GM23248 (cell line): ENCODE measurements around the gene GSTT2B. TPM values are rescaled to one million over a fixed set of nuclear protein-coding genes. Genes with fewer than 3 reads are reported as not detected.

Experiments used
- DNase-seq: peaks from one replicate; pipeline ENCODE4 v3.0.0-alpha.2; 2015
- H2AFZ ChIP-seq: fragments of 200-600 bp; sonication (generic); 2 replicates; pipeline ENCODE4 v1.6.1; 2016; ENCODE audit warnings: antibody characterized with exemption
- H3F3A ChIP-seq: fragments of 200-600 bp; sonication (generic); 2 replicates; pipeline ENCODE4 v1.6.1; 2016; ENCODE audit warnings: mild to moderate bottlenecking, antibody characterized with exemption, mixed run types; ENCODE audit not compliant: insufficient read depth
- H3K27ac ChIP-seq: fragments of 200-600 bp; sonication (generic); 2 replicates; pipeline ENCODE4 v1.5.1; 2016; ENCODE audit warnings: mild to moderate bottlenecking
- H3K27me3 ChIP-seq: fragments of 200-600 bp; sonication (generic); replicated peaks from 2 replicates; pipeline ENCODE4 v1.6.1; 2016; ENCODE audit warnings: mild to moderate bottlenecking; ENCODE audit not compliant: insufficient read depth
- H3K36me3 ChIP-seq: fragments of 200-600 bp; sonication (generic); 2 replicates; pipeline ENCODE4 v1.6.1; 2016; ENCODE audit warnings: low read depth, mild to moderate bottlenecking
- H3K4me1 ChIP-seq: fragments of 200-600 bp; sonication (generic); 2 replicates; pipeline ENCODE4 v1.6.1; 2016; ENCODE audit warnings: mild to moderate bottlenecking; ENCODE audit not compliant: insufficient read depth
- H3K4me2 ChIP-seq: fragments of 200-600 bp; sonication (generic); one replicate; pipeline ENCODE4 v1.6.1; 2016; ENCODE audit warnings: mild to moderate bottlenecking; ENCODE audit not compliant: unreplicated experiment
- H3K4me3 ChIP-seq: fragments of 200-600 bp; sonication (generic); 2 replicates; pipeline ENCODE4 v1.5.1; 2016; ENCODE audit warnings: mild to moderate bottlenecking
- H3K79me2 ChIP-seq: fragments of 200-600 bp; sonication (generic); 2 replicates; pipeline ENCODE4 v1.6.1; 2016; ENCODE audit warnings: mild to moderate bottlenecking; ENCODE audit not compliant: insufficient read depth
- H3K9ac ChIP-seq: fragments of 200-600 bp; sonication (generic); 2 replicates; pipeline ENCODE4 v1.6.1; 2016; ENCODE audit warnings: mild to moderate bottlenecking
- H3K9me2 ChIP-seq: fragments of 200-600 bp; sonication (generic); 2 replicates; pipeline ENCODE4 v1.6.1; 2016; ENCODE audit warnings: mixed run types, mild to moderate bottlenecking, moderate library complexity; ENCODE audit not compliant: insufficient read depth
- H3K9me3 ChIP-seq: fragments of 200-600 bp; sonication (generic); one replicate; pipeline ENCODE4 v1.6.1; 2017; ENCODE audit warnings: low read depth
- H4K20me1 ChIP-seq: fragments of 200-600 bp; sonication (generic); 2 replicates; pipeline ENCODE4 v1.6.0; 2016; ENCODE audit not compliant: insufficient read depth
- EZH2 ChIP-seq: fragments of 200-600 bp; sonication (generic); IDR thresholded peaks from 2 replicates; pipeline ENCODE4 v1.6.1; 2018; ENCODE audit warnings: antibody characterized with exemption, mild to moderate bottlenecking; ENCODE audit not compliant: insufficient read depth, poor library complexity, severe bottlenecking
- EZH2phosphoT487 ChIP-seq: fragments of 200-600 bp; sonication (generic); IDR thresholded peaks from 2 replicates; pipeline ENCODE4 v1.6.1; 2018; ENCODE audit warnings: antibody characterized with exemption, moderate library complexity, mild to moderate bottlenecking, low read depth; ENCODE audit not compliant: insufficient read depth
- WGBS, 2 experiments: methylation state at CpG; one replicate each; pipeline ENCODE4 v1.1.6; 2015 to 2017; ENCODE audit warnings: low lambda C conversion rate in 2 of 2, low coverage in 1 of 2; ENCODE audit errors: missing lambda C conversion rate in 2 of 2; 5-methylcytosine and 5-hydroxymethylcytosine counted together
- in situ Hi-C: fragments of 300-500 bp; cut with MboI; formaldehyde crosslinking; loops from 2 replicates; pipeline ENCODE4 v1.15.0; 2020
- polyA plus RNA-seq: library from polyadenylated mRNA; unstranded; fragments of >200 nt; fragmentation: Nextera tagmentation; extraction: Ambion mirVana; gene quantifications from 2 replicates; pipeline ENCODE4 v1.2.1, GENCODE V29; 2016
- total RNA-seq: library from RNA; depleted of rRNA; stranded (reverse); fragments of >200 nt; shearing (Covaris generic); gene quantifications from 2 replicates; pipeline ENCODE4 v1.2.3, GENCODE V29; 2014

Gene GSTT2B
- total and polyA plus RNA-seq, 2 experiments from 2014 or later = 5.3 to 13.7 TPM

DNA sequence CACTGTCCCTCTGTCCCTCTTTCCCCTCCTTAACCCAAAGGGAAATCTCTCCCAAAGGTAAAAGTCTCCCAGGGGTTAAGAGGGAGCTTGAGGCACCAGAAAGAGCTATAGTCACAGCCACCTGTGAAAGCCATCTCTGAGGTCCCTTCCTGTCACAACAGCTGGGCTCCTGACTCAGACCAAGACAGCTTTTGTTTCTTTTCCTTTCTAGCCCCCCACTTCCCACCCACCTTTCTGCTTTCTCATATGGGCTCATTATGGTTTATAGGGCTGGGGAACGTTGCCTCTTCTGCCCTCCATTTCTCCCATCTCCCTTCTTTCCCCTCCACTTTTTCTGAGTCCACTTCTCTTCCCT is 47.7 kb downstream of the GSTT2B start:
- H3K36me3 ChIP-seq = no peaks in the 10 kb centered on the region
- H3F3A ChIP-seq = peaks cover 17% of the 10 kb centered on the region
- H3K9me3 ChIP-seq = no peaks in the 10 kb centered on the region
- H2AFZ ChIP-seq = peak overlapping the region; percentile 87
- H3K27ac ChIP-seq = peak overlapping the region; percentile 75
- H3K9me2 ChIP-seq = no peaks in the 10 kb centered on the region
- H3K4me1 ChIP-seq = peaks cover 6% of the 10 kb centered on the region
- no peaks in the 10 kb centered on the region for H3K27me3 ChIP-seq
- H3K79me2 ChIP-seq = no peaks in the 10 kb centered on the region
- H3K4me2 ChIP-seq = peak overlapping the region; percentile 85
- in situ Hi-C loops = no loop called here
- 0% methylated on average over 1 of the region's 1 CpG for WGBS, 2 experiments
- H3K4me3 ChIP-seq = peak overlapping the region; percentile 86
- H3K9ac ChIP-seq = peak overlapping the region; percentile 89
- no peak for TF ChIP-seq EZH2
- TF ChIP-seq EZH2phosphoT487 = no peak
- DNase-seq = no peak
- no peaks in the 10 kb centered on the region for H4K20me1 ChIP-seq

DNA sequence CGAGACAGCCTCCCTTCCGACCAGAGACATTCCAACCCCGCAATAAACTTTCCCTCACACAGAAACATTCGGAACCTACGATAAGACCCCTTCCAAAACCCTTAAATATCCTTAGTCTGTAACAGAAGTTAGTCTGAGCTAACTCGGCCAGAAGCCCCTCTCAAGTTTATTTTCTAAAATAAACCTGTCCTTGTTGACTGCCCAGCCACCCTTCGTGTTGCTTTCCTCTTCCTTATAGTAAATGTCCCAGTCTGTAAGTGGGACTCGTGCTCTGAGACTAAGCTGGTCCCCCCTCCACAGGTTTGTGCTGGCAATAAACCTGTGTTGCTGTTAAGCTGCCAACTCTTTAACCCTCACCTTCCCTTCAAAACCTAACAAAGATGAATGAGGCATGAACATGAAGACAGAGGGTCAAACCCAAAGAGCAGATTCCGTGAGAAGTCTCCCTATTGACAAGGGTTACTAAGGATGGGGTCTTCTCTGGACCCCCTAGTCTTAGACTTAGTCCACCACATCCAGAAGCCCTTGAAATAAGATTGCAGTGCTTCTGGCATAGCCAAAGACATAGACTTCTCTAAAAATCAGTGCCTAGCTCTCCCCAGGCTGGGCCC is 48.6 kb downstream of the GSTT2B start:
- H3F3A ChIP-seq = peaks cover 17% of the 10 kb centered on the region
- no peak for DNase-seq
- H3K4me2 ChIP-seq = no peak overlapping the region
- no peaks in the 10 kb centered on the region for H3K79me2 ChIP-seq
- H3K27ac ChIP-seq = no peak overlapping the region
- no peak overlapping the region for H2AFZ ChIP-seq
- WGBS, 2 experiments = 89 to 90% methylated on average over 9 of the region's 9 CpGs
- no peaks in the 10 kb centered on the region for H3K9me2 ChIP-seq
- H3K9ac ChIP-seq = no peak overlapping the region
- in situ Hi-C loops = no loop called here
- no peak for TF ChIP-seq EZH2phosphoT487
- no peak for TF ChIP-seq EZH2
- peaks cover 6% of the 10 kb centered on the region for H3K4me1 ChIP-seq
- H3K4me3 ChIP-seq = no peak overlapping the region
- no peaks in the 10 kb centered on the region for H3K27me3 ChIP-seq
- no peaks in the 10 kb centered on the region for H3K9me3 ChIP-seq
- H4K20me1 ChIP-seq = no peaks in the 10 kb centered on the region
- H3K36me3 ChIP-seq = no peaks in the 10 kb centered on the region

DNA sequence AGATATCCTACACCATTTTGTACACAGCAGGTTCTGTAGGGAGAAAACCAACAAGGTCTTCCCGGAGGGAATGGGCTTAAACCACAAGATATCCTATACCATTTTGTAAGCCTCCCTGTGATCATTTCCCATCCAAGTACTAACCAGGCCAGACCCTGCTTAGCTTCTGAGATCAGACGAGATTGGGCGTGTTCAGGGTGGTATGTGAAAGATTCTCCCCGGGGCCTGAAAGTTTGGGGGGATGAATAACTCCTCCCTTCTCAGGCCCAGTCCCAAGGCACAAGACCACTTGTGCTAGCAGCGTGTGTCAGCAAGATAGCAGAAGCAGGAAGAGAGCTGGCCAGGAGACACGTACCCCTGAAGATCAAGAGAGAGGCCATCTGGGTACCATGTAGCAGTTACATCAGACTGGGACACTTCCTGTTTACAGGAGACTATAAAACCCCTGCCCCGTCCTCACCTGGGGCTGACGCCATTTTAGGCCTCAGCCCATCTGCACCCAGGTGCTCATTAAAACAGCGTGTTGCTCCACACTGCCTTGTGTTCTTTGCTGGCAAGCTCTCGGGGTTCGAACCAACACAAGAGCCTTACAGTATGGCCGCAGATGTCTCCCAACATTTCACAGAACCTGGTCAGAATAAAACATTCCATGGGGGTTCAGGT is 49.5 kb downstream of the GSTT2B start:
- peaks cover 17% of the 10 kb centered on the region for H3F3A ChIP-seq
- TF ChIP-seq EZH2 (no peak), EZH2phosphoT487 (no peak)
- no peaks in the 10 kb centered on the region for H3K79me2 ChIP-seq
- H3K36me3 ChIP-seq = no peaks in the 10 kb centered on the region
- in situ Hi-C loops = no loop called here
- H4K20me1 ChIP-seq = no peaks in the 10 kb centered on the region
- no peaks in the 10 kb centered on the region for H3K9me2 ChIP-seq
- H3K9me3 ChIP-seq = no peaks in the 10 kb centered on the region
- no peak overlapping the region for H2AFZ ChIP-seq
- DNase-seq = no peak
- WGBS, 2 experiments = 86 to 88% methylated on average over 12 of the region's 12 CpGs
- H3K4me2 ChIP-seq = no peak overlapping the region
- no peak overlapping the region for H3K27ac ChIP-seq
- no peak overlapping the region for H3K4me3 ChIP-seq
- peaks cover 6% of the 10 kb centered on the region for H3K4me1 ChIP-seq
- H3K9ac ChIP-seq = no peak overlapping the region
- no peaks in the 10 kb centered on the region for H3K27me3 ChIP-seq

DNA sequence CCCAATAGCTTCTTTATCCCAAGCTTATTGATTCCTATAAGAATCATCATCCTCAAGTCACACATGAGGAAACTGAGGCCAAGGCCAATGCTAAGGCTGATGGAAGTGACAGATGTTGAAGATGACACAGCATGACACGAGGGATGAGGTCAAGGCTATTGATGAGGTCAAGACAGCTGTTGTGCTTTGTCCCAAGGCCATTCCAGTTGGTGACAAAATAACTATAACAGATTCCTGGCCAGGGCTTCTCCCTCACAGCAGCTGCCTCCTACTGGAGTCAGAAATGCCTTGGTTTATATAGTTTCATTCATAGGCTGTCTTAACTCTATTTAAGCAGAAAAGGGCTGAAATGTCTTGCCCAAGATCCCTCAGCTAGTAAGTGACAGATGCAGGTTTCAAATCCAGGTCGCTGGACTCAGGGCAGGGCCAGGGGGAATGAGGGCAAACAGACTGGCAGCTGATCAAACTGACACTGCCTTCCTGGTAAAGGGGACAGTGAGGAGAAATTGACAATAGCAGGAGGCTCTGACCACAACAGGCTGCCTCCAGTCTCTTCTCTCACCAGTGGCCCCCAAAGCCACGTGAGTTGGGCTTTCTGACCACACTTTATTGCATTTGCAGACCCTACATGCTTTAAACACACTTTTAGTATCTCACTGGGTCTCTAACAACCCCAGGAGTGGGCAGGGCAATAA is 50.4 kb downstream of the GSTT2B start:
- TF ChIP-seq EZH2 (no peak), EZH2phosphoT487 (no peak)
- Histone ChIP-seq H4K20me1 (no peaks in the 10 kb centered on the region), H3K4me1 (peaks cover 6% of the 10 kb centered on the region), H3K27me3 (no peaks in the 10 kb centered on the region), H2AFZ (no peak overlapping the region), H3K9ac (no peak overlapping the region), H3K36me3 (no peaks in the 10 kb centered on the region), H3K4me2 (no peak overlapping the region), H3K4me3 (no peak overlapping the region), H3K9me2 (no peaks in the 10 kb centered on the region), H3K9me3 (no peaks in the 10 kb centered on the region), H3F3A (peaks cover 17% of the 10 kb centered on the region), H3K79me2 (no peaks in the 10 kb centered on the region), H3K27ac (no peak overlapping the region)
- DNase-seq = no peak
- in situ Hi-C loops = no loop called here
- WGBS, 2 experiments = 73 to 75% methylated on average over 3 of the region's 3 CpGs
